Heart right ventricle (tissue), 16 donors: ENCODE measurements around the gene KCNA3. TPM values are rescaled to one million over a fixed set of nuclear protein-coding genes. Genes with fewer than 3 reads are reported as not detected.

Experiments used
- ATAC-seq, 8 donors: fragments of 200-7000 bp; cut with Tn5 transposase; one replicate each; pipeline ENCODE4 v1.9.1; 2020; ENCODE audit warnings: mild to moderate bottlenecking in 8 of 8, moderate library complexity in 8 of 8, moderate number of reproducible peaks in 1 of 8
- DNase-seq, 2 donors: peaks; one replicate each; pipeline ENCODE4 v3.0.0-alpha.2; 2020
- H3K27ac ChIP-seq, 10 donors: fragments of 200-600 bp; sonication (generic) in 2 of 10; one replicate each; pipeline versions ENCODE4 v1.5.0 to v1.8.0; 2020 to 2022; ENCODE audit warnings: mild to moderate bottlenecking in 3 of 10
- H3K27me3 ChIP-seq, 7 donors: fragments of 200-600 bp; one replicate each; pipeline ENCODE4 v1.8.0; 2021 to 2022; ENCODE audit warnings: mild to moderate bottlenecking in 2 of 7
- H3K36me3 ChIP-seq, 9 donors: fragments of 200-600 bp; sonication (generic) in 1 of 9; one replicate each; pipeline versions ENCODE4 v1.5.0 to v1.8.0; 2020 to 2022; ENCODE audit warnings: mild to moderate bottlenecking in 2 of 9
- H3K4me1 ChIP-seq, 9 donors: fragments of 200-600 bp; sonication (generic) in 1 of 9; one replicate each; pipeline versions ENCODE4 v1.5.0 to v1.8.0; 2020 to 2022; ENCODE audit warnings: mild to moderate bottlenecking in 4 of 9
- H3K4me3 ChIP-seq, 10 donors: fragments of 200-600 bp; sonication (generic) in 2 of 10; one replicate each; pipeline versions ENCODE4 v1.5.0 to v1.8.0; 2020 to 2022; ENCODE audit warnings: mild to moderate bottlenecking in 7 of 10, moderate library complexity in 2 of 10
- H3K9me3 ChIP-seq, 11 donors: fragments of 200-600 bp in 10 of 11; sonication (generic) in 2 of 11; one replicate each; pipeline versions ENCODE4 v1.5.0 to v1.8.0; 2013 to 2022; ENCODE audit warnings: mild to moderate bottlenecking in 2 of 11, control low read depth in 1 of 11, moderate library complexity in 1 of 11
- CTCF ChIP-seq, 9 donors: fragments of 200-600 bp; sonication (generic) in 2 of 9; IDR thresholded peaks; one replicate each; pipeline versions ENCODE4 v1.5.0 to v1.8.0; 2021 to 2022; ENCODE audit warnings: antibody characterized with exemption in 9 of 9, mild to moderate bottlenecking in 5 of 9, moderate library complexity in 1 of 9
- WGBS, 2 donors: extraction: QIAGEN DNeasy Blood & Tissue Kit; methylation state at CpG; one replicate each; pipeline ENCODE4 v1.1.7; 2013; ENCODE audit warnings: inconsistent platforms in 1 of 2; 5-methylcytosine and 5-hydroxymethylcytosine counted together
- intact Hi-C, 10 donors: fragments of 100-400 bp; cut with DNase I; formaldehyde crosslinking; loops; one replicate each; pipeline versions ENCODE4 v1.11.1 to v1.14.2; 2022
- polyA plus RNA-seq, 2 donors: library from polyadenylated mRNA; stranded (reverse); fragments of 200-250 nt; gene quantifications; one replicate each; pipeline ENCODE4 v1.2.3, GENCODE V29; 2013
- total RNA-seq, 10 donors: library from RNA; stranded (reverse); fragmentation: NEBNext Ultra II Directional in 3 of 10; extraction: Animal tissue kit (Norgen Biotek cat#: 25700) in 3 of 10; gene quantifications; one replicate each; pipeline versions ENCODE4 v1.2.1 to v1.2.4, GENCODE V29; 2021 to 2023
- donor health status: Arrhythmogenic right ventricular cardiomyopathy.
- donor health status: ischemic (EF 13 %, LVEDD 7.1; RV severe dilation, severe dysfunction).
- donor health status: healthy with polysubstance abuse.
- donor health status: DM: no; HTN: yes; CAD: no.
- donor health status: DM: no; HTN: no; CAD: no.
- donor health status: ischemic (EF 25% LVEDD 6.9; RV normal size, moderate dysfunction).
- donor health status: ischemic (EF 25% LVEDD 5.7; RV mildly dilated, moderate dysfunction).
- donor health status: healthy.
- donor health status: DM: yes; HTN: yes; CAD: no.
- donor health status: Ischemic cardiomyopathy.
- donor health status: ischemic (EF 35%, LVEDD 5.7; RV mildly dilated, moderate dysfunction).
- donor health status: nonischemic (EF 11% LVEDD 7.7; RV severe dilation, severe dysfunction).
- donor health status: DM: yes; HTN: yes; CAD: no.
- donor health status: PGD.
- donor health status: ischemic (EF 29% LVEDD 5.4; RV normal size, mild dysfunction).
- donor health status: nonischemic (EF 23%, LVEDD 6.1; RV moderate dilation, normal function).

Gene KCNA3
- total and polyA plus RNA-seq, 12 donors, result 0.04 to 1.8 (median 0.40) TPM; not detected in 2

DNA sequence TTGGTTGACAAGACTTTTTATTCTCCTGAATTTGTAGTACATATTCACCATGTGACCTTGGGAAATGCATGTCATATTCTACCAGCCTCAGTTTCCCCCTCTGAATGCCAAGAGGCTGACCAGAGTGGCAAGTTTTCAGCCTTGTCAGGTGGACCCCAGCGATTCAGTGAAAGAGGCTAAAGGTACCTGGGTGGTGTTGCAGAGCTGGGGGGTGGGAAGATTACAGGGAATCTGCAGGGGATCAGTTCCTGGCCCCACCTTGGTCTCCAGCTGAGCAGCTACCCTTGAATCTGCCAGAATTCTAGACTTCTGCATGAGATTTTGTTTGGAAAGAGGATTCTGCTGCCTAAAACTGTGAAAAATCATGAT is 40.7 kb downstream of the KCNA3 start:
- intact Hi-C loops, result loop anchor here in 9 of 10 donors (1.0 to 5.0 kb wide), 6 partner anchors 38 to 148 kb away; partner anchors contain the start of gene KCNA3 (in 1 of the 9)
- peak overlapping the region in 5 of 10 donors; percentile 29 to 73 (median 50) for H3K27ac ChIP-seq
- no peaks in the 10 kb centered on the region for H3K36me3 ChIP-seq
- peaks cover 0 to 39% (median 4%) of the 10 kb centered on the region in 7 donors for H3K27me3 ChIP-seq
- no peak for TF ChIP-seq CTCF (IDR thresholded peaks at IDR 0.05)
- ATAC-seq (no peak), DNase-seq (no peak)
- WGBS, 2 donors, result 72 to 85% methylated on average over 1 of the region's 1 CpG
- H3K9me3 ChIP-seq, result no peaks in the 10 kb centered on the region
- H3K4me3 ChIP-seq, result no peak overlapping the region
- peaks cover 4 to 47% (median 16%) of the 10 kb centered on the region in 9 donors for H3K4me1 ChIP-seq

- Histone ChIP-seq H3K4me1 (peaks cover 4 to 49% (median 16%) of the 10 kb centered on the region in 9 donors), H3K27ac (peak overlapping the region in 1 of 10 donors; percentile 73), H3K9me3 (no peaks in the 10 kb centered on the region), H3K36me3 (no peaks in the 10 kb centered on the region), H3K4me3 (no peak overlapping the region), H3K27me3 (peaks cover 0 to 39% (median 4%) of the 10 kb centered on the region in 7 donors)
- intact Hi-C loops, result loop anchor here in 9 of 10 donors (1.0 to 5.0 kb wide), 6 partner anchors 39 to 149 kb away; partner anchors contain the start of gene KCNA3 (in 1 of the 9)
- TF ChIP-seq CTCF (IDR thresholded peaks at IDR 0.05), result no peak
- 70 to 77% methylated on average over 2 of the region's 2 CpGs for WGBS, 2 donors
- DNase-seq (no peak), ATAC-seq (no peak)
Observed at GRCh38 chr1:110633646-110634030, 41.1 kb downstream of the KCNA3 start.

GRCh38 chr1:110631836-110632620 is 42.7 kb downstream of the KCNA3 start:
- no peak for TF ChIP-seq CTCF (IDR thresholded peaks at IDR 0.05)
- intact Hi-C loops, result loop anchor here in 9 of 10 donors (2.0 to 5.0 kb wide), 7 partner anchors 40 to 151 kb away; partner anchors contain the start of gene KCNA3 (in 1 of the 9)
- Histone ChIP-seq H3K27me3 (peaks cover 0 to 31% (median 4%) of the 10 kb centered on the region in 7 donors), H3K36me3 (no peaks in the 10 kb centered on the region), H3K9me3 (no peaks in the 10 kb centered on the region), H3K4me3 (no peak overlapping the region), H3K27ac (peak overlapping the region in 1 of 10 donors; percentile 79), H3K4me1 (peaks cover 4 to 52% (median 16%) of the 10 kb centered on the region in 9 donors)
- no peak for DNase-seq
- ATAC-seq, result no peak
- WGBS, 2 donors, result 79 to 81% methylated on average over 6 of the region's 6 CpGs

GRCh38 chr1:110630839-110631663 is 43.7 kb downstream of the KCNA3 start:
- 37 to 39% methylated on average over 13 of the region's 13 CpGs for WGBS, 2 donors

More at GRCh38 chr1:110630839-110631663, 43.7 kb downstream of the KCNA3 start:
- peak overlapping the region in 1 of 10 donors; percentile 79 for H3K27ac ChIP-seq
- DNase-seq, result peak; percentile 75 to 83
- no peaks in the 10 kb centered on the region for H3K36me3 ChIP-seq
- peak; percentile 78 to 92 (median 88) for TF ChIP-seq CTCF (IDR thresholded peaks at IDR 0.05)
- H3K4me3 ChIP-seq, result peak overlapping the region in 1 of 10 donors; percentile 10
- intact Hi-C loops, result loop anchor here (1.0 to 5.0 kb wide), 9 partner anchors 41 to 152 kb away; partner anchors contain the start of gene KCNA3 (in 1 of the 10)
- H3K27me3 ChIP-seq, result peaks cover 0 to 26% (median 4%) of the 10 kb centered on the region in 7 donors
- peaks cover 4 to 49% (median 16%) of the 10 kb centered on the region in 9 donors for H3K4me1 ChIP-seq
- no peaks in the 10 kb centered on the region for H3K9me3 ChIP-seq
- peak; percentile 44 to 73 (median 62) for ATAC-seq
